Left lung (tissue), 10 donors: ENCODE results near the gene ANXA4. TPM values are rescaled to one million over a fixed set of nuclear protein-coding genes. Genes with fewer than 3 reads are reported as not detected.

Experiments used
- ATAC-seq: fragments of 200-7000 bp; cut with Tn5 transposase; one replicate; pipeline ENCODE4 v1.9.1; 2020; ENCODE audit warnings: moderate library complexity
- DNase-seq, 4 donors: peaks; one replicate each; pipeline ENCODE4 v3.0.0-alpha.2; 2013 to 2020
- H3K27ac ChIP-seq, 2 donors: fragments of 200-600 bp; sonication (generic) in 1 of 2; one replicate each; pipeline versions ENCODE4 v1.5.0 to v1.8.0; 2020 to 2021
- H3K27me3 ChIP-seq, 2 donors: fragments of 200-600 bp; sonication (generic) in 1 of 2; one replicate each; pipeline versions ENCODE4 v1.5.0 to v1.8.0; 2020 to 2021
- H3K36me3 ChIP-seq, 2 donors: fragments of 200-600 bp; sonication (generic) in 1 of 2; one replicate each; pipeline versions ENCODE4 v1.5.0 to v1.8.0; 2020 to 2021
- H3K4me1 ChIP-seq, 2 donors: fragments of 200-600 bp; one replicate each; pipeline ENCODE4 v1.8.0; 2021
- H3K4me3 ChIP-seq, 2 donors: fragments of 200-600 bp; sonication (generic) in 1 of 2; one replicate each; pipeline versions ENCODE4 v1.5.0 to v1.8.0; 2020 to 2021; ENCODE audit warnings: mild to moderate bottlenecking in 1 of 2
- H3K9me3 ChIP-seq, 2 donors: fragments of 200-600 bp; sonication (generic) in 1 of 2; one replicate each; pipeline versions ENCODE4 v1.5.0 to v1.8.0; 2020 to 2021
- intact Hi-C, 2 donors: fragments of 100-400 bp; cut with DNase I; formaldehyde crosslinking; loops; one replicate each; pipeline versions ENCODE4 v1.11.2 to v1.14.2; 2022
- polyA plus RNA-seq, 6 donors: library from polyadenylated mRNA; unstranded; fragments of 120-200 nt; gene quantifications; one replicate each; pipeline ENCODE4 v1.2.1, GENCODE V29; 2013; ENCODE audit not compliant: insufficient read length in 6 of 6
- total RNA-seq, 2 donors: library from RNA; stranded (reverse); fragmentation: NEBNext Ultra II Directional; extraction: Animal tissue kit (Norgen Biotek cat#: 25700); gene quantifications; one replicate each; pipeline ENCODE4 v1.2.1, GENCODE V29; 2021
- TF ChIP-seq, protein P1 (sequence below), 2 donors: fragments of 200-600 bp; sonication (generic) in 1 of 2; IDR thresholded peaks; one replicate each; pipeline versions ENCODE4 v1.5.0 to v1.8.0; 2021; ENCODE audit warnings: antibody characterized with exemption in 2 of 2
- donor health status: DM: no; HTN: yes; CAD: no.
- donor health status: DM: no; HTN: no; CAD: no.

Gene ANXA4
- total and polyA plus RNA-seq, 8 donors = 74.9 to 217 (median 85.7) TPM

- no peaks in the 10 kb centered on the region for H3K9me3 ChIP-seq
- H3K4me3 ChIP-seq = peak overlapping the region in 1 of 2 donors; percentile 82
- ATAC-seq (no peak), DNase-seq (no peak)
- TF ChIP-seq, protein P1, sequence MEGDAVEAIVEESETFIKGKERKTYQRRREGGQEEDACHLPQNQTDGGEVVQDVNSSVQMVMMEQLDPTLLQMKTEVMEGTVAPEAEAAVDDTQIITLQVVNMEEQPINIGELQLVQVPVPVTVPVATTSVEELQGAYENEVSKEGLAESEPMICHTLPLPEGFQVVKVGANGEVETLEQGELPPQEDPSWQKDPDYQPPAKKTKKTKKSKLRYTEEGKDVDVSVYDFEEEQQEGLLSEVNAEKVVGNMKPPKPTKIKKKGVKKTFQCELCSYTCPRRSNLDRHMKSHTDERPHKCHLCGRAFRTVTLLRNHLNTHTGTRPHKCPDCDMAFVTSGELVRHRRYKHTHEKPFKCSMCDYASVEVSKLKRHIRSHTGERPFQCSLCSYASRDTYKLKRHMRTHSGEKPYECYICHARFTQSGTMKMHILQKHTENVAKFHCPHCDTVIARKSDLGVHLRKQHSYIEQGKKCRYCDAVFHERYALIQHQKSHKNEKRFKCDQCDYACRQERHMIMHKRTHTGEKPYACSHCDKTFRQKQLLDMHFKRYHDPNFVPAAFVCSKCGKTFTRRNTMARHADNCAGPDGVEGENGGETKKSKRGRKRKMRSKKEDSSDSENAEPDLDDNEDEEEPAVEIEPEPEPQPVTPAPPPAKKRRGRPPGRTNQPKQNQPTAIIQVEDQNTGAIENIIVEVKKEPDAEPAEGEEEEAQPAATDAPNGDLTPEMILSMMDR (IDR thresholded peaks at IDR 0.05) = no peak
- peaks cover 4 to 75% of the 10 kb centered on the region in 2 donors for H3K4me1 ChIP-seq
- no peaks in the 10 kb centered on the region for H3K27me3 ChIP-seq
- no peak overlapping the region for H3K27ac ChIP-seq
- intact Hi-C loops = no loop called here
- no peaks in the 10 kb centered on the region for H3K36me3 ChIP-seq
Observed at GRCh38 chr2:69743847-69744264, 1.9 kb downstream of the ANXA4 start.

GRCh38 chr2:69744456-69744855 lies 2.5 kb downstream of the ANXA4 start:
- ATAC-seq (no peak), DNase-seq (no peak)
- H3K4me3 ChIP-seq = peak overlapping the region in 1 of 2 donors; percentile 11
- no peak overlapping the region for H3K27ac ChIP-seq
- no peaks in the 10 kb centered on the region for H3K27me3 ChIP-seq
- intact Hi-C loops = no loop called here
- H3K36me3 ChIP-seq = no peaks in the 10 kb centered on the region
- TF ChIP-seq, protein P1 (IDR thresholded peaks at IDR 0.05) = no peak
- H3K4me1 ChIP-seq = peaks cover 4 to 76% of the 10 kb centered on the region in 2 donors
- no peaks in the 10 kb centered on the region for H3K9me3 ChIP-seq

- H3K36me3 ChIP-seq = no peaks in the 10 kb centered on the region
- H3K4me3 ChIP-seq = peak overlapping the region in 1 of 2 donors; percentile 11
- no peak for DNase-seq
- no peaks in the 10 kb centered on the region for H3K27me3 ChIP-seq
- TF ChIP-seq, protein P1 (IDR thresholded peaks at IDR 0.05) = no peak
- no peak for ATAC-seq
- intact Hi-C loops = no loop called here
- H3K4me1 ChIP-seq = peaks cover 4 to 75% of the 10 kb centered on the region in 2 donors
- no peak overlapping the region for H3K27ac ChIP-seq
- H3K9me3 ChIP-seq = no peaks in the 10 kb centered on the region
Observed at GRCh38 chr2:69745035-69745434, 3.1 kb downstream of the ANXA4 start.

DNA sequence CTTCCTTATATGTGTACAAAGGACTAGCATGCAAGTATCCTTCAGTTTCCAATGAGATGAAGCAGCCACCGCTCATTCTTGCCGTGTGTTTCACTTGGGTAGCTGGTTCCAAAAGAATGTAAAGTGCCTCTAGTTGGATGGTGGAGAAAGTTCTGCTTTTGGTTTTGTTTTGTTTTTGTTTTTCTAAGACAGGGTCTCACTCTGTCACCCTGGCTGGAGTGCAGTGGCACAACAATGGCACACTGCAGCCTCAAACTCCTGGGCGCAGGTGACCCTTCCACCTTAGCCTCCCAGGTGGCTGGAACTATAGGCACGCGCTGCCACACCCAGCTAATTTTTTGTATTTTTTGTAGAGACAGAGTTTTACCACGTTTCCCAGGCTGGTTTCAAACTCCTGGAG lies 8.3 kb downstream of the ANXA4 start:
- peaks cover 2 to 81% of the 10 kb centered on the region in 2 donors for H3K4me1 ChIP-seq

GRCh38 chr2:69753659-69754363 lies 11.9 kb downstream of the ANXA4 start:
- DNase-seq (no peak), ATAC-seq (peak; percentile 38)
- H3K4me3 ChIP-seq = no peak overlapping the region
- peaks cover 0 to 21% of the 10 kb centered on the region in 2 donors for H3K36me3 ChIP-seq
- intact Hi-C loops = no loop called here
- H3K27ac ChIP-seq = peak overlapping the region; percentile 45 to 55
- peaks cover 14 to 67% of the 10 kb centered on the region in 2 donors for H3K4me1 ChIP-seq
- TF ChIP-seq, protein P1 (IDR thresholded peaks at IDR 0.05) = no peak
- H3K9me3 ChIP-seq = no peaks in the 10 kb centered on the region
- no peaks in the 10 kb centered on the region for H3K27me3 ChIP-seq

More for the DNA sequence above, 8.3 kb downstream of the ANXA4 start:
- H3K9me3 ChIP-seq = no peaks in the 10 kb centered on the region
- peak; percentile 47 for ATAC-seq
- no peaks in the 10 kb centered on the region for H3K27me3 ChIP-seq
- H3K27ac ChIP-seq = peak overlapping the region in 1 of 2 donors; percentile 18
- no peak for DNase-seq
- H3K36me3 ChIP-seq = no peaks in the 10 kb centered on the region
- intact Hi-C loops = no loop called here
- H3K4me3 ChIP-seq = no peak overlapping the region
- TF ChIP-seq, protein P1 (IDR thresholded peaks at IDR 0.05) = no peak
